HG03196 (cell line): ENCODE results near the gene PRC1.
"Not testable (repeated sequence)": the region's sequence is repeated elsewhere in the genome, so short reads cannot be mapped to it uniquely, and the experiment has no call there.

Source experiments
- ATAC-seq: cut with Tn5 transposase; IDR thresholded peaks from one replicate; pipeline ENCODE4 v1.9.1; 2021; ENCODE audit not compliant: unreplicated experiment

Gene PRC1

DNA sequence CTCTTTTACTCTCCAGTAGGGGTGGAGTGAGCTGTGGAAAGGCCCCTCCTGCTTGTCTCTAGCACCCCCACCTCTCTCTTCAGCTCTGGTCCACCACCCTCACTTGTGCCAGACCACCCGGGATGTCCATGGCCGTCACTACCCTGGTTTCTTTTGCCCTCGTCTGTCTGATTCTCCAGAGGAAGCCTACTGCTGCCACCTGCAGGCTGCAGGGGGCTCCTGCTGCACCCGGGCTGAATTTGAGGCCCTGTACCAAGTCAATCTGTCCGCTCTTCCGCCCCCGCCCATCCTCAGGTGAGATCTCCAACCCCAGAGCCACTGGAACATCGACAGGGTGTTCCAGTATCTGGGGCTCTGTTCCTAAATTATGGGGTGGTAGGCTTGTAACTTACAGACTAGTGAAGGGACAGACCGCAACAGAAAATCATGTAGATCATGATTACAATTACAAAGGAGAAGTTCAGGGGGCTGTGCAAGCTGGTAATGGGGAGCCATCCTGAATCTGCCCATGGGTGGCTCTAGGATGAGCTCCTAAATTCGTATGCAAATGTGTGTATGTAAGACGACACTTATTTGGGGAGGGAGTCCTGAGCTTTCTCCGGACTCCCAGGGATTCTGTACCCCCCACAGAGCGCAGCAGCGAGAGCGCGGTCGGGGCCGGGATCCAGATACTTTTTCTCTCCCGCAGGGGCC is 59.9 kb downstream of the PRC1 start:
- peak; percentile 34 for ATAC-seq

DNA sequence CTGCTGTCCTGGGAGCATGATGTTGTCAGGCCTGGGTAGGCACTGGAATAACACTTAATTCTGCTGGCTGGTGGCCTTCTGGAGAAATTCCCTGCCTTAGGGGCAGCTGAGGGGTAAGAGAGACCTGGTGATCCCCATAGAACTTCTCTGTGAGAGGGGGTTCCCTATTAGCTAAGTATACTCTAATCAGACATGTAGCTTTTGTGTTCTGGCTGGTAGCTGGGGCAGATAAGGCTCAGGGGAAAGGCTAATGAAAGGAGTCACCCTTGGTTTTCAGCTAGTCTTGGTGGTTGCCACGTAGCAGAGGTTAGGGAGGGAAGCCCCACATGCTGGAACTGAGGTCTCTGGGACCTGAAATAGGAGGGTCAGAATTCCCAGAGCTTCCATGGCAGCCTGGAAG is 61.0 kb downstream of the PRC1 start:
- no peak for ATAC-seq

DNA sequence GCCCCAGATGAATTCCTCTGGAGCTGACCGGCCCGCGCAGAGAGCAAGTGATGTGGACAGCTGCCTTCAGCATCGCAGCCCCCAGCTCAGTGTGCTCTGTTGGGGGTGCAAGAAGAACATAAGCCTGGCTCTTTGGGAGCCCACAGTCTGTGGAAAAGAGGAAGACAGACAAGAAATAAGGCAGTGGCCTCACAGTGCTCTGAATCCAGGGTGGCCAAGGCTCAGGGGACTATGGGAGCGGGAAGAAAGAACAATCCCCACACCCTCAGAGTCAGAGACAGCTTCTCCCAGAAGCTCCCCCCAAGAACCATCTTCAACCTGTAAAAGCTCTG is 61.7 kb downstream of the PRC1 start:
- no peak for ATAC-seq

DNA sequence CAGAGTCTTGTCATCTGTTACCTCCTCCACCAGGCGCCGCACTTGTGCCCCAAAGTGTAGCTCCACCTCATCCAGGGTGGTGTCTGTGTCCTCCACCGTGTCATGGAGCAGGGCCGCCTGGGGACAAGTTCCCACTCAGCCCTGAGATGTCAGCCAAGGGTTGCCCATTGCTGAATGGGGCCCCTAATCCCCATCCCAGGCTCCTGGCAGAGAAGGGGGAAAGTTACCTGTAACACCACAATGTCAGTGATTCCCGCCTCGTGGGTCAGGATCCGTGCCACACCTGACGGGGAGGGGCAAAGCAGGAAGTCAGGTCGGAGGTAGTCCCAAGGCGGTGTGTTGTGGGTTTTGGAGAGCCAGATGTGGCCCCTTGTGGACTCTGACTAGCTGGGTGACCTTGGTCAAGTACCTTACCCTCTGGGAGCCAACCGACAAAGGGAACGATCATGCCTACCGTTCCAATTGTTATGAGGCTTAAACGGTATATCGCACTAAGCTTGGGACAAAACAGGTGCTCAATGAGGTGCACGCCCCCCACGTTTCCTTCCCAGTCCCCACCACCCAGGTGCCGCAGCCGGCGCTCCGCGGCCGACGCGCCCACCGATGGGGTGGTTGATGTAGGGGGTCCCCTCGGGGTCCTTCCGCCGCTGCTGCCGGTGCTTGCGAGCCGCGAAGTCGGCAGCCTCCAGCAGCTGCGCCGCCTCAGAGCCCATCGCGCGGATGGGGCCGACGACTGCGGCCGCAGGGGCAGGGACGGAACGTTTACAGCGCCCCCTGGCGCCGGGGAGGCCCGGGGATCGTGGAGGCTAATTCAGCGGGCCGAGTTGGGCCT is 62.3 kb downstream of the PRC1 start, which contains the start of gene HDDC3:
TSS of gene HDDC3 (minus strand) at position 722 of the 832 bp plus-strand sequence. CDS start at position 713, 9 bp downstream.
- peak; percentile 43 for ATAC-seq

DNA sequence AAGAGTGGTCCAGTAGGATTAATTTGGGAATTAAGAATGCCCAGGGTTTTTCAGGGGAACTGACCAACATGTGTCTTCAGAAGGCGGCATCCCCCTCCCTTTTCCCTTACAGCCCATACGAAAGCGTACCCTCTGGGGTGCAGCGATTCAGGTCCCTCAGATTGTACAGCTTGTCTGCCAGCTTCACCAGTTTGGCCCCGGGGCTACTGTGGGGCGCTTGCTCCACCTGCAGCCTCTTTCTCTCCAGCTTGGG is 62.8 kb downstream of the PRC1 start:
- no peak for ATAC-seq

DNA sequence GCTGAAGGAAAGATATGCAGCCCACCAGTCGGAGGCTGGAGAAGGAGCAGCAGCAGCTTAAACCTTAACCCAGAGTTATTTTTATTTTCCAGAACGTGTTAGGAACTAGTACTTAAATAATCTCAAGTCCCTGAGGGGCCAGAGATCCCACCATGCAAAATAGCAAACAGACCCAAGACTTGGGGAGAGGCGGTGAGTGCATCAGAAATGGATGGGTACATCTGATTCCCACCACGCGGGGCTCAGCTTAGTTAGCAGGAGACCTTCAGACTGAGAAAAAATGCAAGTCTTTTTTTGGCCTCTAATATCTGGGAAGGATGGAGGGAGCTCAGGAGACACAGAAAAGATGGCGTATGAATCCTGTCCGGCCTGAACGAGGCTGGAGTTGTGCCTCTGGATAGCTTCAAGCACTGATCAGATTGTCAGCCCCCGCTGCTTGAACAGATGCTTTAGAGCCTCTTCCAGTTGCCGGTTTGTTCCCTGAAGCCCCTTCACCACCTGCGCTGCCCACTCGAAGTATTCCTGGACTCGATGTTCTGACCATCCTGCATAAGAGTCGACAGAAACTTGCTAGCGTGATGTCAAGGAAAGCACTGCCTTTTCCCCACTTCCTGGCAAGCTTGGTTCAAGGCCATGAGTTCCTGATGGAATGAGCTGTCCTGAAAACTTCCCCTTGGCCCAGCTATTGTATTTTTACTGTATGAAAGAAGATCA is 63.3 kb downstream of the PRC1 start:
- ATAC-seq: no peak

DNA sequence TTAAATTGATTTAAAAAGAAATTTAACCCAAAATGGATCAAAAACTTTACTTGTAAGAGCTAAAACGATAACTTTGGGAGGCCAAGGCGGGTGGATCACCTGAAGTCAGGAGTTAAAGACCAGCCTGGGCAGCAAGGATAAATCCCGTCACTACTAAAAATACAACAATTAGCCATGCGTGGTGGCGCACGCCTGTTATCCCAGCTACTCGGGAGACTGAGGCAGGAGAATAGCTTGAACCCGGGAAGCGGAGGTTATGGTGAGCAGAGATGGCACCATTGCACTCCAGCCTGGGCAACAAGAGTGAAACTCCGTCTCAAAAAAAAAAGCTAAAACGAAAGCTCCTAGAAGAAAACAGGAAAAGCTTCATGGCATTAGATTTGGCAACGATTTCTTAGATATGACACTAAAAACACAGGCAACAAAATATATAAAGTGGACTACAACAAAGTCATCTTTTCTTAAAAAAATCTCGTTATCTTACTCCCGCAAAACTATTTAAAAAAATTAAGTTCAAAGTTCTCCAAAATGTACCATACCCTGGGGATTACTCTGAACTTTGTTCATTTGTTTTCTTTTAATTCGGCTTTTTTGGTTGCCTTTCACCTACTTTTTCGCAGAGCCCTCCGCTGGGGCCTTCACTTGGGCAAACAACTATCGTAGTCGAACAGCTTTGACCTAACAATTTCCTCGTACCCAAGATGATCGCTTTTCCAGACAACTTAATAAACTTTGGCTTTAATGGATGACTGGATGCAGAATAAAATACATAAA is 64.9 kb downstream of the PRC1 start:
- ATAC-seq: no peak

DNA sequence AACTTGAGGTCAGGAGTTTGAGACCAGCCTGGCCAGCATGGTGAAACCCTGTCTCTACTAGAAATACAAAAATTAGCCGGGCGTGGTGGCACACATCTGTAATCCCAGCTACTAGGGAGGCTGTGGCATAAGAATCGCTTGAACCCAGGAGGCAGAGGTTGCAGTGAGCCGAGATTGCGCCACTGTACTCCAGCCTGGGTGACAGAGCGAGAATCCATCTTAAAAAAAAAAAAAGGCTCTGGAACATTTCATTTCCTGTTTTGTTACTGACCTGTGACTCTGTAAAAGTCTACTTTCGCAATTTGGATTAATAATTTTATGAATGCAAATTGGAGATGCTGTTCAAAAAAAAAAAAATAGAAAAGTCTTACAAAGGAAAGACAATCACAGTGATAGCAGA is 66.2 kb downstream of the PRC1 start:
- not testable (repeated sequence) for ATAC-seq

DNA sequence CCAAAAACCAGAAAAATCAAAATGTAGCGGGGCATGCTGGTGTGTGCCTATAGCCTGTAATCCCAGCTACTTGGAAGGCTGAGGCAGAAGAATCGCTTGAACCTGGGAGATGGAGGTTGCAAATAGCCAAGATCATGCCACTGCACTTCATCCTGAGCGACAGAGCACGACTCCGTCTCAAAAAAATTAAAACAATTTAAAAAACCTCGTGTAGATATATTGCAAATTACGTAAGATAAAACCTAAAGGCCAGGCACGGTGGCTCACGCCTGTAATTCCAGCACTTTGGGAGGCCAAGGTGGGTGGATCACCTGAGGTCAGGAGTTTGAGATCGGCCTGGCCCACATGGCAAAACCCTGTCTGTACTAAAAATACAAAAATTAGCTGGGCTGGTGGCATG is 67.6 kb downstream of the PRC1 start:
- ATAC-seq: not testable (repeated sequence)

DNA sequence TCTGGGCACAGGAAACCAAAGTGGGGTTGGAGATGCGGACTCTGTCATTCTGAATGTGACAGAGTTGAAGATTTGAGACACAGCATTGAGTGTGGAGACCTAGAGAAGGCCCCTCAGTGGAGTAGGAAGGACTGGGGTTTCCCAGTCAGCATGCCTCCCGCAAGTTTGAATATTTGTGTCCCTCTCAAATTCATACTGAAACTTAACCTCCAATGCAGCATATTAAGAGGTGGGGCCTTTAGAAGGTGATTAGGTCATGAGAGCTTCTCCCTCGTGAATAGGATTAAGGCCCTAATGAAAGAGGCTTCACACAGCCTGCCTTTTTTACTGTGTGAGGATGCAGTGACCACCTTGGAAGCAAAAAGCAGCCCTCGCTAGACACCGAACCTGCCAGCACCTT is 70.0 kb downstream of the PRC1 start:
- ATAC-seq: peak; percentile 69

DNA sequence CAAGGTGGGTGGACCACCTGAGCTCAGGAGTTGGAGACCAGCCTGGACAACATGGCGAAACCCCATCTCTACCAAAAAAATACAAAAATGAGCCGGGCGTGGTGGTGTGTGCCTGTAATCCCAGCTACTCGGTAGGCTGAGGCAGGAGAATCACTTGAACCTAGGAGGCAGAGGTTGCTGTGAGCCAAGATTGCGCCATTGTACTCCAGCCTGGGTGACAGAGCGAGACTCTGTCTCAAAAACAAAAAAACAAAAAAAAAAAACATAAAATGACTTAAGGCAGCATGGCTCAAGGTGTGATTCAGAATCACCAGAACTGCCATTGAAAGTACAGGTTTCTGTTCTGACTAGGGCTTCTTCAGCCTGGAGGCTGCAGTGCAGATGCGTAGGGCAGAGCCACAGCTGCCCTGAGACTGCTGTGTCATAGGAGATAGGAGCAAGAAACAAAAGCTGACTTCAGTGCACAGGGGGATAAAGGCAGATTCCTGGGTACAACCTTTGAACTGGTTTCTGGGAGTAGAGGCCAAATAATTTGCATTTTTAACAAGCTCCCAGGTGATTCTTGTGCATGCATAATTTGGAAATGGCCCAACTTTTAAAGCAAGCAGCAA is 71.5 kb downstream of the PRC1 start:
- peak; percentile 53 for ATAC-seq

DNA sequence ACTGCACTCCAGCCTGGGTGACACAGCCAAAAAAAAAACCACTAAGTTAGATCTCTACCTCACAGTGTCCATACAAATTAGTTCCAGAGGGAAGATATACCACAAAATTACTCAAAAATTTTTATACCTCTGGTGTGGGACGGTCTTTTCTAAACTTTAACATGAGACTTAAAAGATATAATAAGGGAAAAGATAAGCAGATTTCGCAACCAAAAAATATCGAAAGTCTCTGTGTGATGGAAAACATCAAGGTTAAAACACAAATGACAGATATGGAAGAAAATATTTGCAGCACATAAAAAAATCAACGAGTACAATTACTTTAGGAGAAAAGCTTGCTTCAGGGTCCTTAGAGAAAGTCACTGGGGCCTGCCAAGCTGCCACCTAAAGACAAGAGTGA is 72.4 kb downstream of the PRC1 start:
- ATAC-seq: no peak

DNA sequence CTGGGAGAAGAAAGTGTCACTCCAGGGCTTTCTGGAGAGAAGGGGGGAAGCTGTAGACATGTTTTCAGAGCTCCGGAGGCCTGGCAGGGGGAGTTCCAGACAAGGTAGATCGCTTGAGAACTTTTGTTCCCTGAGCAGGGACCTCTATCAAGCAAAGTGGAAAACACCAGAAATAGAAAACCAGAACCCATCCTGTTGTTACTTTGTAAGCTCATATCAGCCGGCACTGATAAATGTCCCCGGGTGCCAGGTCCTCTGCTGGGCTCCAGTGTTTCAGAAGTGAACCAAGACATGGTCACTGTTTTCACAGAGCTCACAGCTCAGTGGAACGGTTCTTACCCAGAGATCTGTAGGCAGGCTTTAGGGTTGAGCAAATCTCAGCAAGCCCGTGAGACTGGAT is 75.5 kb downstream of the PRC1 start:
- ATAC-seq: no peak

DNA sequence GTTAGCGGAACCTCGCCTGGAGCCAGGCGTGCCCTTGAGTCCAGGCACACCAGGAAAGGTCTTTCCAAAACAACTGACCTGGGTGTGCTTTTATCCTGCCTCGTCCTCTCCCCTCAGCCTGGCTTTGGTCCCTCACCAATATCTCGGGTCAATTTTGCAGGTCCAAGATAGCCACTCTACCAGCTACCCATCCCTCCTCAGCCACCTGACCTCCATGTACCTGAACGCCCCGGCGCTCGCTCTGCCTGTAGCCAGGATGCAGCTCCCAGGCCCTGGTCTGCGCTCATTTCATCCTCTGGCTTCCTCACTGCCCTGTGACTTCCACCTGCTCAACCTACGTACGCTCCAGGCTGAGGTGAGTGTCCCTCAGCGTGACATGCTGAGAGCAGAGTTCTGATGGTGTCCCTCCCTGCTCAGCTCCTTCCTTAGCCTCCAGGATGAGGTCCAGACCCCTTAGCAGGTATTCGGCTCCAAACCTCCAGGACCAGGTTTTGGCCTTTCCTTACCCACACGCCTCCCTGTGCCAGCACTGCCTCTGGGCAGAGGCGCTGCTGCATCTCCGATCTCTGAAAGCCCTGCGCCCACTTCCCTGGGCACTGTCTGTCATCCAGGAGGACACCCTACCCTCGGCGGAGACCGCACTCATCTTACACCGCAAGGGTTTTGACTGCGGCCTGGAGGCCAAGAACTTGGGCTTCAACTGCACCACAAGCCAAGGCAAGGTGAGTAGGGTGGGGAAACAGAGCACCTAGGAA is 76.1 kb downstream of the PRC1 start:
- no peak for ATAC-seq

DNA sequence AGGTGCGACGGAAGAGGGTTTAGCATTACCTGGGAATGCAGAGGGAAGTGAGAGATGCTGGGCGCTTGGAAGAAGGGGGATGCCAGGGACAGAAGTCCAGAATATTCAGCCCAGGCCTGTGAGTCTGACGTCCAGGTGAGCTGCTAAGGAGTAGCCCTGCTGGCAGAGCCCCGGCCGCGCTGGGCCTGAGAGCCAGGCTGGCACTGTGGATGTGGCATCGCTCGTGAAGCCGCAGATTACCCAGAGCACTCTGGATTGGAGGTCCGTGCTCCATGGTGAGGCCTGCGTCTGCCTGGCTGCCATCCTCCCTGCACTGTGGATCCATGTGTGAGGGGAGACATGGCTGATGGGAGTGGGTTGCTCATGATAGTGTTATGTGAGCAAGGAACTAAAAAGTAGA is 76.8 kb downstream of the PRC1 start:
- no peak for ATAC-seq

DNA sequence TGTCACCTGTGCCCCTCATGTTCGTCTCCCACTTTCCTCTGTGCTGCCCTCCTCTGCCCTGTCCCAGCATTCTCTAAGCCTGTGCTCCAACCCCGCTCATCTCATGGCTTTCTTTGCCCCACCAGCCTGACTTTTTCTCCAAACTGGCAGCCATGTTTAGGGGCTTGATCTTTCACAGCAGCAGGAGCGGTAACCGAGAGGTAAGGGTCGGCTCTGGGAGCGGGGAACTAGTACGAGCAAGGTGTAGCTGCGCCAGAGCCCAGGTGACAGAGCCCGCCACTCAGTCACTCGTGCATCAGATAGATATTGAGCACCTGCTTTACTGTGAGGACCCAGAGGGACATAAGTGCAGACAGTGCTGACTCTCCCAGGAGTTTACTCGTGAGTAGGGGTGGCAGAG is 77.9 kb downstream of the PRC1 start:
- ATAC-seq: no peak
